Thoracic aorta (tissue), 2 donors: ENCODE measurements around the gene TRIM38. TPM values are rescaled to one million over a fixed set of nuclear protein-coding genes. Genes with fewer than 3 reads are reported as not detected.
"Not testable (repeated sequence)": the region's sequence is repeated elsewhere in the genome, so short reads cannot be mapped to it uniquely, and the experiment has no call there.

ENCODE experiments used
- ATAC-seq: fragments of 150-250 bp; one replicate; pipeline ENCODE4 v1.8.0; 2017; ENCODE audit warnings: low read depth; ENCODE audit not compliant: insufficient number of reproducible peaks, low FRiP score
- DNase-seq: peaks from one replicate; pipeline ENCODE4 v3.0.0-alpha.2; 2020; ENCODE audit warnings: low spot score
- H3K27ac ChIP-seq, 2 donors: fragments of 200-600 bp; sonication (generic); 1 replicate in 1 of 2; 2 replicates in 1 of 2; pipeline ENCODE4 v1.5.1; 2016; ENCODE audit warnings: mild to moderate bottlenecking in 2 of 2, moderate library complexity in 2 of 2
- H3K27me3 ChIP-seq: fragments of 200-600 bp; sonication (generic); replicated peaks from 2 replicates; pipeline ENCODE4 v1.6.0; 2016; ENCODE audit warnings: mild to moderate bottlenecking; ENCODE audit not compliant: insufficient read depth
- H3K36me3 ChIP-seq: fragments of 200-600 bp; sonication (generic); one replicate; pipeline ENCODE4 v1.5.1; 2016
- H3K4me1 ChIP-seq, 2 donors: fragments of 200-600 bp; sonication (generic); 1 replicate in 1 of 2; 2 replicates in 1 of 2; pipeline versions ENCODE4 v1.5.1 to v1.6.0; 2016; ENCODE audit warnings: low read depth in 2 of 2, mild to moderate bottlenecking in 1 of 2; ENCODE audit not compliant: control insufficient read depth in 1 of 2
- H3K4me3 ChIP-seq: fragments of 200-600 bp; sonication (generic); 2 replicates; pipeline ENCODE4 v1.5.1; 2016; ENCODE audit warnings: mild to moderate bottlenecking
- H3K9me3 ChIP-seq: fragments of 200-600 bp; sonication (generic); 2 replicates; pipeline ENCODE4 v1.5.1; 2016
- total RNA-seq, 2 donors: library from RNA; depleted of rRNA; stranded (reverse); fragments of >200 nt; gene quantifications; one replicate each; pipeline versions ENCODE4 v1.1.0 to v1.2.3, GENCODE V29; 2016
- TF ChIP-seq, protein P1 (sequence below): fragments of 200-600 bp; sonication (generic); IDR thresholded peaks from one replicate; pipeline ENCODE4 v1.5.1; 2019; ENCODE audit warnings: antibody characterized with exemption

TRIM38 gene
- total RNA-seq, 2 donors from 2014 or later: 19.5 to 25.1 TPM

DNA sequence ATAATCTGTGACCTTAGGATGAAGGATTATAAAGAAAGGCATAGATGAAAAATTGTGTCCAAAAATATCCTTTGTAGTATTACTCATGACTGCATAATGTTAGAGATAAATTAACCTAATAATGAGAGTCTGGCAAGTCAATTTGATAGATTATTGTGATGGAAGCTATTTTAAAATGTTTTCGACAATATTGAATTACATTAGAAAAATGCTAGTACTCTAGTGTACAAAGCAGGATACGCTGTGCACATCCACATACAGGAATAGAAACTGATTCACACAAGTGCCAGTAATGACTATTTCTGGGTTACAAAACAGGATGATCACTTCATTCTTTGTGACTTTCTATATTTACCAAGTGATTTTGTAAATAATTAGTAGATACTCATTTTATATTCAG is 35.4 kb upstream of the TRIM38 start:
- Histone ChIP-seq H3K27me3 (no peaks in the 10 kb centered on the region), H3K4me1 (peaks cover 3 to 27% of the 10 kb centered on the region in 2 donors), H3K9me3 (no peaks in the 10 kb centered on the region), H3K27ac (no peak overlapping the region), H3K36me3 (no peaks in the 10 kb centered on the region), H3K4me3 (no peak overlapping the region)
- no peak for DNase-seq
- no peak for ATAC-seq
- TF ChIP-seq, protein P1, sequence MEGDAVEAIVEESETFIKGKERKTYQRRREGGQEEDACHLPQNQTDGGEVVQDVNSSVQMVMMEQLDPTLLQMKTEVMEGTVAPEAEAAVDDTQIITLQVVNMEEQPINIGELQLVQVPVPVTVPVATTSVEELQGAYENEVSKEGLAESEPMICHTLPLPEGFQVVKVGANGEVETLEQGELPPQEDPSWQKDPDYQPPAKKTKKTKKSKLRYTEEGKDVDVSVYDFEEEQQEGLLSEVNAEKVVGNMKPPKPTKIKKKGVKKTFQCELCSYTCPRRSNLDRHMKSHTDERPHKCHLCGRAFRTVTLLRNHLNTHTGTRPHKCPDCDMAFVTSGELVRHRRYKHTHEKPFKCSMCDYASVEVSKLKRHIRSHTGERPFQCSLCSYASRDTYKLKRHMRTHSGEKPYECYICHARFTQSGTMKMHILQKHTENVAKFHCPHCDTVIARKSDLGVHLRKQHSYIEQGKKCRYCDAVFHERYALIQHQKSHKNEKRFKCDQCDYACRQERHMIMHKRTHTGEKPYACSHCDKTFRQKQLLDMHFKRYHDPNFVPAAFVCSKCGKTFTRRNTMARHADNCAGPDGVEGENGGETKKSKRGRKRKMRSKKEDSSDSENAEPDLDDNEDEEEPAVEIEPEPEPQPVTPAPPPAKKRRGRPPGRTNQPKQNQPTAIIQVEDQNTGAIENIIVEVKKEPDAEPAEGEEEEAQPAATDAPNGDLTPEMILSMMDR: no peak

DNA sequence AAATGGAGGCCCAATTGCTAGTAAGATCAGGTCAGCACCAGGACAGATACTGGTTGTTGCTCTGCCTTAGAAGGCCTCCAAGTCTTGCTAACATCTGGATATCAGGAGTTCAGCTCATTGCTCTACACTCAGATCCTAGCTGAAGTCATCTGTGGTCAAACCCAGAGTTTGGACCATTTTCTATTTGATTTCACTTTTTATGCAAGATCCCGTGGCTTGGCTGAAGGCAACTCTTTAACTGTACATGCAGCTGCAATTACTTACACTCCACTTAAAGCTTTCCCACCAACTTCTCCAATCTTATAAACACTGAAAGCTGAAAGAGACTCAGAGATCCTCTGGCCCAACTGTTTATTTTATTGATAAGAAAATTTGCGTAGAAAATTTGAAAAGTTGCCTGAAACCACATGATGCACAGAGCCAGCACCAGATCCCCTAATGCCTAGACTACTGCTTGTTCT is 34.8 kb upstream of the TRIM38 start:
- H3K9me3 ChIP-seq: no peaks in the 10 kb centered on the region
- H3K27me3 ChIP-seq: no peaks in the 10 kb centered on the region
- no peak overlapping the region for H3K27ac ChIP-seq
- ATAC-seq: no peak
- H3K36me3 ChIP-seq: no peaks in the 10 kb centered on the region
- H3K4me3 ChIP-seq: no peak overlapping the region
- TF ChIP-seq, protein P1: no peak
- no peak for DNase-seq
- peaks cover 3 to 21% of the 10 kb centered on the region in 2 donors for H3K4me1 ChIP-seq

DNA sequence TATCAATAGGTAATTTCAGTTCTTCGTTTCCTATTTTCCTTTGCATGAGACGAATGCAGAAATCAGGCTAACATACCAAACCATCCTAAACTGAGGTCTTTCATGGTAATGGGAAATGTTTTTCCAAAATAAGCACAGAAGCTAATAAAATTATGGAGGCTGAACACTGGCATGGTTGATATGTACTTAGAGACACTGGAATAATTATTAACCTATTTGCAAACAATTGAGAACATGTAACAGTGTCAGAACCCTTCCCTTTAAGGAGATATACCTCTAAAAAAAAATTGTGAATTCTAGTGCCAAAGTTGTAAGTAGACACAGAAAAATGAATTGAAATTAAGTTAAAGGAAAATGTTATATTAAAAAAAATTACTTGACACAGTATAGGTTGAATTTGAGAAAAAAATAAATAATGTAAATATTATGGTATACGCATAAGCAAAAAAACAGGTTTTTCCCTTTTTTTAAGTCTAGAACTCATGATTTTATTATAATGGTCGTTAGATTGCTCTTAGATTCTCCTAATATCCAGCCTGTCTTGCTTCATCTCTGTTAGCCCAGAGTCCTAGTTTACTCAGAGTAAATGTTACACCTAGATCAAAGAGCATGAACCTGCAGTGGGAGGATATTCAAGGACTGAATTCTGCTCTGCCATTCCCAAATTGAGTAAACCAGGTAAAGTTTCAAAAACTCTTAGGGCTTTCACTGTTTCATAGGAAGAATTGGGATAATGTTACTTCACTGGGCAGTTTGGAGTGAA is 33.9 kb upstream of the TRIM38 start:
- ATAC-seq (no peak), DNase-seq (no peak)

DNA sequence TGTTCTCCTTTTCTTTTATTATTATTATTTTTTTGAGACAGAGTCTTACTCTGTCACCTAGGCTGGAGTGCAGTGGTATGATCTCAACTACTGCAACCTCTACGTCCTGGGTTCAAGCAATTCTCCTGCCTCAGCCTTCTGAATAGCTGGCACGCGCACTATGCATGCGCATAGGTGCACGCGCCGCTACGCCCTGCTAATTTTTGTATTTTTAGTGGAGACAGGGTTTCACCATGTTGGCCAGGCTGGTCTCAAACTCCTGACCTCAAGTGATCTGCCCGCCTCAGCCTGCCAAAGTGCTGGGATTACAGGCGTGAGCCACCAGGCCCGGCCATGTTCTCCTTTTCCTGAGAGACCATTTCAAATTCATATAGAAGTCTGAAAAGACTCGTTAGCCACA is 32.8 kb upstream of the TRIM38 start:
- not testable (repeated sequence) for H3K9me3 ChIP-seq, H3K27ac ChIP-seq, H3K4me3 ChIP-seq, DNase-seq, H3K27me3 ChIP-seq, ATAC-seq, H3K36me3 ChIP-seq
- peaks cover 3 to 18% of the 10 kb centered on the region in 2 donors for H3K4me1 ChIP-seq

More for the DNA sequence above, 33.9 kb upstream of the TRIM38 start:
- H3K27ac ChIP-seq: no peak overlapping the region
- TF ChIP-seq, protein P1: no peak
- no peaks in the 10 kb centered on the region for H3K9me3 ChIP-seq
- H3K36me3 ChIP-seq: no peaks in the 10 kb centered on the region
- no peaks in the 10 kb centered on the region for H3K27me3 ChIP-seq
- H3K4me3 ChIP-seq: no peak overlapping the region
- H3K4me1 ChIP-seq: peaks cover 3 to 18% of the 10 kb centered on the region in 2 donors

DNA sequence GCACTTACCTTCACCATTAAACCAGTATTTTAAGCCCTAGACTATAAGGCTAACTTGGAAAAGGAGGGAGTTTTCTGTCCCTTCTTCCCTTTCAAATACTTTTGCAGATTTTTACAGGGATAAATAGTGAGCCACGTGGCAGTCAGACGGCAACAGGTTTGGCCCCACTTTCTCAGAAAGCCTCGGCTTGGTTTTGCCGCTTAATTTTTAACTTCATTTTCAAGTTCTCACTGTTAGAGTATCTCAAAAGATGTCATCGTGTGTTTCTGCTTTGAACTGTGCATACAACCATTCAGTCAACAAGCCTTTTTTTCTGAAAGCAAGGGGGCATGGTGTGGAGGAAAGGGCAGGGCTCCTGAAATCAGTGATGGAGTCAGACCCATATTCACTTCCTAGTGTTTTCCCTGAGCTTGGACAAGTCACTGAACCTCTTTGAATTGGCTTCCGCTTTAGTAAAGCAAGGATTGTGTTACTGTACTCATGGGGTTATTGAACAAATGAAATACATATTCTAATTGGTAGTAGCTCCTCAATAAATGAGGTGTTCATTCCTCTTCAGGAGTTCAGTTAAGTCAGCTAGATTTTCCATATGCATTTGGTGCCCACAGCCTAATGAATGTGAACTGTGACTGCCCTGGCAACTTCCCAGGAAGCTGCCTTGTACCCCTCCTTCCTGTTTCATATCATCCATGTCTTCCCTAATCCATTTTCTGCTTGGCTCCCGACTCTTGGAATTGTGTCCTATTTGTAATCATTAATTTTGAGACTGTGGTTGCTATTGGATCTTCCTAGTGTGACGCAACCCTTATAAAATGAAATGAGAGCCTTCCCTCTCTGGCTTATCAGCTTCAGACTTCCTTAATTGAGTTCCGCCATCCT is 31.8 kb upstream of the TRIM38 start, which contains the start of gene SLC17A2:
SLC17A2 (minus strand) TSS at position 160 of the 879 bp plus-strand sequence. CDS start 4,895 bp downstream, outside the sequence.
- no peak for DNase-seq
- Histone ChIP-seq H3K4me3 (no peak within 1 kb of the TSS), H3K27ac (no peak within 1 kb of the TSS), H3K36me3 (no peaks in the 10 kb centered on the region), H3K9me3 (no peaks in the 10 kb centered on the region), H3K4me1 (peaks cover 3 to 18% of the 10 kb centered on the region in 2 donors), H3K27me3 (no peaks in the 10 kb centered on the region)
- TF ChIP-seq, protein P1: no peak
- ATAC-seq: no peak
